ENCODE results near the gene PPP1R18.

Gene PPP1R18, protein sequence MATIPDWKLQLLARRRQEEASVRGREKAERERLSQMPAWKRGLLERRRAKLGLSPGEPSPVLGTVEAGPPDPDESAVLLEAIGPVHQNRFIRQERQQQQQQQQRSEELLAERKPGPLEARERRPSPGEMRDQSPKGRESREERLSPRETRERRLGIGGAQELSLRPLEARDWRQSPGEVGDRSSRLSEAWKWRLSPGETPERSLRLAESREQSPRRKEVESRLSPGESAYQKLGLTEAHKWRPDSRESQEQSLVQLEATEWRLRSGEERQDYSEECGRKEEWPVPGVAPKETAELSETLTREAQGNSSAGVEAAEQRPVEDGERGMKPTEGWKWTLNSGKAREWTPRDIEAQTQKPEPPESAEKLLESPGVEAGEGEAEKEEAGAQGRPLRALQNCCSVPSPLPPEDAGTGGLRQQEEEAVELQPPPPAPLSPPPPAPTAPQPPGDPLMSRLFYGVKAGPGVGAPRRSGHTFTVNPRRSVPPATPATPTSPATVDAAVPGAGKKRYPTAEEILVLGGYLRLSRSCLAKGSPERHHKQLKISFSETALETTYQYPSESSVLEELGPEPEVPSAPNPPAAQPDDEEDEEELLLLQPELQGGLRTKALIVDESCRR
- 126 to 140 (median 137) reads per million in 3 donors for total RNA-seq

DNA sequence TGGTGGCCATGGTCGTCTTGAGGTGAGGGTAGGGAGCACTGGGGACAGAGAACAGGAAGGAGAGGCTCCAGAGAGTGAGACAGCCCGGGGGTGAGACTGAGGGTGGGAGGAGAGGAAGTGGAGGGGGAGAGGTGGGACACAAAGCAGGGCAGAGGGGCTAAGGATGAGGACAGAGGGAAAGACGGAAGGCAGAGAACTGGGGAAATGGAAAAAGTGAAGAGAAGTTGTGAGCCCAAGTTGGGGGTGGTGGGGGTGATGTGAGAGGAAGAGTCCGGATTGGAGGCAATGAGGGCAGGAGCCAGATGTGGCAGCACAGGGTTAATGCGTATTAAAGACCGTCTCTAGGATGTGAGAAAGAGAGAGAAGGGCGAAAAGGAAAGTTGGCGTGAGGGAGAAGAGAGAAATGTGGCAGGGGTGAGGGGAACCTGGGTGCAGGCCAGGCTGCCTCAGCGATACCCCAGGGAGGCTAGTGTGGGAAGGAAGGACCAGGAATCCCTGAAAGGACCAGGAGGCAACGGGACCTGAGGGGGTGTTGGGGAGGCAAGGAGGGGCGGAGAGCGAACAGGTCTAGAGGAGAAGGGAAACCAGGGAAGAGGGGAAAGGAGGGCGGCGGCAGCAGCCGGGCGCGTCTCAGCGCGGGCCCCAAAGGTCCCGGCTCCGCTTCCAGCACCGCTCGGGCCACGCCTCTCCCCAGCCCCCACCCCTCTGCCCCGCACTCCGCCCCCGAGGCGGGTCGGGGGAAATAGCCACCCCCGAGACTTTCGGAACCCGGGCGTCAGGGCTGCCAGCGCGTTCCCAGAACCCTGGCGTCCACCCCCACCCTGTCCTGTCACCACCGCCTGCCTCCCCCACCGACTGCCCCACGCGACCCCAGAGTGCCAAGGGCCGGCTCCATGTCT lies at the start of gene PPP1R18:
Gene PPP1R18, minus strand, starts transcription at position 637 of the 899 bp plus-strand sequence. Its CDS starts 627 bp downstream, at position 10.
- Histone ChIP-seq H3K4me1 (ENCODE audit: control insufficient read depth, insufficient read depth, low read length, poor library complexity, severe bottlenecking) (peaks cover 41% of the 10 kb centered on the region), H3K36me3 (ENCODE audit: control insufficient read depth, insufficient read depth, low read length) (no peaks in the 10 kb centered on the region), H3K4me3 (ENCODE audit: insufficient read depth, low read depth, low read length, poor library complexity, severe bottlenecking) (peak within 1 kb of the TSS; percentile 99), H3K27me3 (replicated peaks; ENCODE audit: control insufficient read depth, insufficient read depth, low read length, poor library complexity, severe bottlenecking) (no peaks in the 10 kb centered on the region), H3K9me3 (ENCODE audit: control insufficient read depth, low read length) (no peaks in the 10 kb centered on the region), H3K27ac (ENCODE audit: insufficient read depth, low read length, poor library complexity, severe bottlenecking) (peak within 1 kb of the TSS; percentile 96)
- DNase-seq: peak; percentile 68 to 75 (median 72)

DNA sequence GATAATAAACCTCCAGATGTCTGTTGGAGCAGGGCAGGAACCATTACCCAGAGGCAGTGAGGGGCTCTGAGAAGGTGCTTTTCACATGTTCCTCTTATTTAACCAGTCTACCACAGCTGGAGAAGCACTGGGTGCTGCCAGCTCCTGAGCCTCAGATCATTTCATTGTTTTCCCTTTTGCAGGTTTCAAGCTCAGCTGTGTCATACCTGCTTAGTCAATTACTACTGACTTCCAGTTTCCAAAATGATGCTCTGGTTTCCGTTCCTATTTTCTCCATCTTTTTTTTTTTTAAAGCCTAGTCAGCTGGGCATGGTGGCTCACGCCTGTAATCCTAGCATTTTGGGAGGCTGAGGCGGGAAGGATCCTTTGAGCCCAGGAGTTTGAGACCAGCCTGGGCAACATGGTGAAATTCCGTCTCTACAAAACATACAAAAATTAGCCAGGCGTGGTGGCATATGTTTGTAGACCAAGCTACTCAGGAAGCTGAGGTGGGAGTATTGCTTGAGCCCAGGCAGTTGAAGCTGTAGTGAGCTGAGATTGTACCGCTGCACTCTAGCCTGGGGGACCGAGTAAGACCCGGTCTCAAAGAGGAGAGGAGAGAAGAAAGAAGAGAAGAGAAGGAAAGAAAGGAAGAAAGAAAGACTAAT lies 49.3 kb upstream of the PPP1R18 start:
- no peaks in the 10 kb centered on the region for H3K27me3 ChIP-seq (replicated peaks; ENCODE audit: control insufficient read depth, insufficient read depth, low read length, poor library complexity, severe bottlenecking)
- no peak overlapping the region for H3K27ac ChIP-seq (ENCODE audit: insufficient read depth, low read length, poor library complexity, severe bottlenecking)
- H3K36me3 ChIP-seq (ENCODE audit: control insufficient read depth, insufficient read depth, low read length): peaks cover 8% of the 10 kb centered on the region
- no peak overlapping the region for H3K4me3 ChIP-seq (ENCODE audit: insufficient read depth, low read depth, low read length, poor library complexity, severe bottlenecking)
- no peak for DNase-seq
- H3K9me3 ChIP-seq (ENCODE audit: control insufficient read depth, low read length): no peaks in the 10 kb centered on the region
- peaks cover 32% of the 10 kb centered on the region for H3K4me1 ChIP-seq (ENCODE audit: control insufficient read depth, insufficient read depth, low read length, poor library complexity, severe bottlenecking)

DNA sequence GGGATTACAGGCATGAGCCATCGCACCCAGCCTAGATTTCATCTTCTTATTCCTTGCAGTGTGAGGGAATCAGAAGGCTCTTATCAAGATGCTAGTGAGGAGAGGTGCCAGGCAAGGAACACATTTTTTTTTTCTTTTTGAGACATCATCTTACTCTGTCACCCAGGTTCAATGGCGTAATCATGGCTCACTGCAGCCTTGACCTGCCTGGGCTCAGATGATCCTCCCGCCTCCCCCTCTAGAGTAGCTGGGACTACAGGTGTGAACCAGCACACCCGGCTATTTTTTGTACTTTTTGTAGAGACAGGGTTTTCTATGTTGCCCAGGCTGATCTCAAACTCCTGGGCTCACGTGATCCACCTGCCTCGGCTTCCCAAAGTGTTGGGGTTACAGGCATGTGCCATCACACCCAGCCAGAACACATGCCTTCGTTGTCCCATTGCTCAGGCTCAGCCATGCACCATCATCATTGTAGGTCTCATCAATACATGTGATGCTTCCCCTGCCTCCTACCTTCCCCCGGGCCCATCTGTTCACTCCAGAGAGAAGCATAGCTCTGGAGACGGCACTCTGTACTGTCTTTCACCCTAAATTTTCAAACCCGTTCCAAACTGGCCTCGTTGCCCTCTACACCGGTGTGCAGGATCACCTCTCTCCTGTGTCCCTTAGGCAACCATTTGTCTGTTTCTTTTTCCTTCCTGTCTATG lies 45.9 kb upstream of the PPP1R18 start:
- DNase-seq: no peak
- H3K27me3 ChIP-seq (replicated peaks; ENCODE audit: control insufficient read depth, insufficient read depth, low read length, poor library complexity, severe bottlenecking): no peaks in the 10 kb centered on the region
- no peaks in the 10 kb centered on the region for H3K9me3 ChIP-seq (ENCODE audit: control insufficient read depth, low read length)
- H3K27ac ChIP-seq (ENCODE audit: insufficient read depth, low read length, poor library complexity, severe bottlenecking): no peak overlapping the region
- peaks cover 29% of the 10 kb centered on the region for H3K4me1 ChIP-seq (ENCODE audit: control insufficient read depth, insufficient read depth, low read length, poor library complexity, severe bottlenecking)
- peaks cover 27% of the 10 kb centered on the region for H3K36me3 ChIP-seq (ENCODE audit: control insufficient read depth, insufficient read depth, low read length)
- H3K4me3 ChIP-seq (ENCODE audit: insufficient read depth, low read depth, low read length, poor library complexity, severe bottlenecking): no peak overlapping the region

DNA sequence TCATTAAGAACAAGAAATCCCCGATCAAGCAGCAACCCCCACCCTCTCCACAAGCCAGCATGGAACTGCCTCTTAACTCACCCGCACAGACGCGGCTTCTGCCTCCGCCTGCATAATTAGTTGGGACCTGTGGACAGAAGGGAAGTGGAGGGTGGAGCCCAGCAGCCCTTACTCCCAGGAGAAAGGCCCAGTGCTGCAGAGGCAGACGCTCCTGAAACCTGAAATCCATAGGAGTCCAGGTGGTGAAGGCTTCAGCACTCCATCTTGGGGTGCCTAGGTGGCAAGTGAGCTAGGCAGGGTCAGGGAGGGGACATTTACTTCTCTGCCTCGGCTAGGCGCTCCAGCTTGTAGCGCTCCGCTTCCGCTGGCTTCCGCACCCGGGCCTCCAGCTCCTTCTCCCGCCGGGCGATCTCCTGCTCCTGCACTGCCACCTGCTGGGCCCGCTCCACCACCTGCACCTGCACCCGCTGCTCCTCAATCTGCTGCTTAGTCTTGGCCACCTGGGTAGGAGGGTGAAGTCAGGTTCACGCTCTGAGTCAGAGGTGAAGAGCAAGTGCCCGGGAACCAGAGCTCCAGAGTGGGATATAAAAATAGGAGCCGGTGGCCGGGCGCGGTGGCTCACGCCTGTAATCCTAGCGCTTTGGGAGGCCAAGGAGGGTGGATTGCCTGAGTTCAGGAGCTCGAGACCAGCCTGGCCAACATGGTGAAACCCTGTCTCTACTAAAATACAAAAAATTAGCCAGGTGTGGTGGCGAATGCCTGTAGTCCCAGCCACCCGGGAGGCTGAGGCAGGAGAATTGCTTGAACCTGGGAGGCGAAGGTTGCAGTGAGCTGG lies 44.4 kb upstream of the PPP1R18 start:
- Histone ChIP-seq H3K9me3 (ENCODE audit: control insufficient read depth, low read length) (no peaks in the 10 kb centered on the region), H3K27me3 (replicated peaks; ENCODE audit: control insufficient read depth, insufficient read depth, low read length, poor library complexity, severe bottlenecking) (no peaks in the 10 kb centered on the region), H3K4me3 (ENCODE audit: insufficient read depth, low read depth, low read length, poor library complexity, severe bottlenecking) (peak overlapping the region; percentile 31), H3K36me3 (ENCODE audit: control insufficient read depth, insufficient read depth, low read length) (peaks cover 37% of the 10 kb centered on the region), H3K4me1 (ENCODE audit: control insufficient read depth, insufficient read depth, low read length, poor library complexity, severe bottlenecking) (peaks cover 18% of the 10 kb centered on the region), H3K27ac (ENCODE audit: insufficient read depth, low read length, poor library complexity, severe bottlenecking) (no peak overlapping the region)
- DNase-seq: peak; percentile 69 to 75 (median 71)

DNA sequence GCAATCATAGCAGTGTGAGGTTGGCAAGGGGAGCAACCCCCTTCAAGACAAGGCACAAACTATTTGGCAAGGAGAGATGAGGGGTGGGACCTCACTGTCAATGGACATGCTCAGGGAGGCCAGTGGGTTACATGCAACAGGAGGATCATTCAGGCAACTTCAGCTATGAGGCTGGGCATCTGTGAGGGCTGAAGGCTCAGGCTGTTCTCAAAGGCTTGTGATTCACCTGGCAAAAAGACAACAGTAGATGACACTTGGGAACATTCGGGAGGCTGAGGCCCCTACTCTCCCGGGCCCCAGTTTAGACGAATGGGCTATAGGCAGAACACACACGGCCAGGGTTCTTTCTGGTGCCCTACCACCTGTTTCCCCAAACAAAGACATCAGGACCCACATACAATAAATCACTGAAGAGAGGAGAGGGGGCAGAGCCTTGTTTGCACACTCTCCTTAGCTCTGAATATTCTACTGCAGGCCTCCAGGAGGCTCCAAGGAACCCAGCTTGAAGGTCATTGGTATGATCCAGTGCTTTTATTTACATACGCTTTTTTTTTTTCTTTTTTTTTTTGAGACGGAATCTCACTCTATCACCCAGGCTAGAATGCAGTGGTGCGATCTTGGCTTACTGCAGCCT lies 41.6 kb upstream of the PPP1R18 start:
- Histone ChIP-seq H3K4me1 (ENCODE audit: control insufficient read depth, insufficient read depth, low read length, poor library complexity, severe bottlenecking) (peaks cover 15% of the 10 kb centered on the region), H3K27ac (ENCODE audit: insufficient read depth, low read length, poor library complexity, severe bottlenecking) (no peak overlapping the region), H3K36me3 (ENCODE audit: control insufficient read depth, insufficient read depth, low read length) (peaks cover 54% of the 10 kb centered on the region), H3K4me3 (ENCODE audit: insufficient read depth, low read depth, low read length, poor library complexity, severe bottlenecking) (no peak overlapping the region), H3K27me3 (replicated peaks; ENCODE audit: control insufficient read depth, insufficient read depth, low read length, poor library complexity, severe bottlenecking) (no peaks in the 10 kb centered on the region), H3K9me3 (ENCODE audit: control insufficient read depth, low read length) (no peaks in the 10 kb centered on the region)
- DNase-seq: no peak

DNA sequence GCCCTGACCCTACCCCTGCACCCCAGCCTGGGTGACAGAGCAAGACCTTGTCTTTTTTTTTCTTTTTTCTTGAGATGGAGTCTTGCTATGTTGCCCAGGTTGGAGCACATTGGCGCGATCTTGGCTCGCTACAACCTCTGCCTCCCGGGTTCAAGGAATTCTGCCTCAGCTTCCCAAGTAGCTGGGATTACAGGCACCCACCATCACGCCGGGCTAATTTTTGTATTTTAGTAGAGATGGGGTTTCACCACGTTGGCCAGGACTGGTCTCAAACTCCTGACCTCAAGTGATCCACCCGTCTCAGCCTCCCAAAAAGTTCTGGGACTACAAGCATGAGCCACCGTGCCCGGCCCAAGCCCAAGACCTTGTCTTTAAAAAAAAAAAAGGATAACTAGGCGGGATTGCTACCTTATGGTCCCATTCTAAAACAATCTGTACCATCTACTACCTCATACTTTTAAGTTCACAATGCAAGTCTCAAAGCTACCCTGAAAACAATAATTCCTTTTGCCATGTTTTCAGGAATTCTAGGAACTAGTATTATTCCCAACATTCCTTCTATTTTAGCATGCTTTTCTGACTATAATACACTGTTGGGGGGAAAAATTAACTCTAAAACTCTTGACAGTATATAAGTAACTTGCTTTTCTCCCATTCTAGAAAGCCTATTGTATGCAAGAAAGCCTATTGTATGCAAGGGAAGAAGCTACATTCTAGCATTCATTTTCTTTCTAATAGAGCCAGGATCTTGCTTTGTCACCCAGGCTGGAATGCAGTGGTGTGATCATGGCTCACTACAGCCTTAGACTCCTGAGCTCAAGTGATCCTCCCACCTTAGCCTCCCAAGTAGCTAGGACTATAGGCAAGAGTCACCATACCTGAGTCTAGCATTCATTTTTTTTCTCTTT lies 40.3 kb upstream of the PPP1R18 start:
- Histone ChIP-seq H3K9me3 (ENCODE audit: control insufficient read depth, low read length) (no peaks in the 10 kb centered on the region), H3K27me3 (replicated peaks; ENCODE audit: control insufficient read depth, insufficient read depth, low read length, poor library complexity, severe bottlenecking) (no peaks in the 10 kb centered on the region), H3K27ac (ENCODE audit: insufficient read depth, low read length, poor library complexity, severe bottlenecking) (peak overlapping the region; percentile 37), H3K36me3 (ENCODE audit: control insufficient read depth, insufficient read depth, low read length) (peaks cover 58% of the 10 kb centered on the region), H3K4me1 (ENCODE audit: control insufficient read depth, insufficient read depth, low read length, poor library complexity, severe bottlenecking) (peaks cover 23% of the 10 kb centered on the region), H3K4me3 (ENCODE audit: insufficient read depth, low read depth, low read length, poor library complexity, severe bottlenecking) (no peak overlapping the region)
- DNase-seq: no peak

DNA sequence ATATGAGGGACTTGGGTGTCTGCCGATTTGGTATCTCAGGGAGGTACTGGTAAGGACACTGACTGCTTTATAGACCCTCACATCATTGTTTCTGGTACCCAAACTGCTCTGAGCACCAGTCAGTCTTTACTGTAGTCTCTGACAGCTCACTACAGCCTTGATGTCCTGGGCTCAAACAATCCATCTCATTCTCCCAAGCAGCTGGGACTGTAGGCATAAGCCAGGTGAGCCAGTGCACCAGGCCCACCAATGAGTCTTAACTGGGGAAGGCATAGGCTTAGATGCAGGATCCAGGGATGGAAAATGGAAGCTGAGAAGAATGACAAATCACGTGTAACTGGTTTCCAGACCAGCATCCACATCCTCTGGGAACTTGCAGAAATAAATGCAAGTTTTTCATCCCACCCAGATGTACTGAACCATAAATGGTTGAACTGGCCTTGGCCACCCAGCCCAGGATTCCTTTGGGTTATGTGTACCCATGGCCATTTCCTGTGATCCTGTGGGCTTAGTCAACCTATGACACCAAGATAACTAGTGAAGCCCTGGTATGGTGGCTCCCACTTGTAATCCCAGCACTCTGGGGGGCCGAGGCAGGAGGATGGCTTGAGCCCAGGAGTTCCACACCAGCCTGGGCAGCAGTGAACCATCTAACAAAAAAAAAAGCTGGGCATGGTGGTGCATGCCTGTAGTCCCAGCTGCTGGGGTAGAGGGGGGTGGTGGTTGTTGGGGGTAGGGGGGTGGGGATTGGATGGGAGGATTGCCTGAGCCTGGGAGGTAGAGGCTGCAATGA lies 39.5 kb upstream of the PPP1R18 start:
- Histone ChIP-seq H3K9me3 (ENCODE audit: control insufficient read depth, low read length) (no peaks in the 10 kb centered on the region), H3K27ac (ENCODE audit: insufficient read depth, low read length, poor library complexity, severe bottlenecking) (peak overlapping the region; percentile 34), H3K36me3 (ENCODE audit: control insufficient read depth, insufficient read depth, low read length) (peaks cover 58% of the 10 kb centered on the region), H3K4me3 (ENCODE audit: insufficient read depth, low read depth, low read length, poor library complexity, severe bottlenecking) (no peak overlapping the region), H3K4me1 (ENCODE audit: control insufficient read depth, insufficient read depth, low read length, poor library complexity, severe bottlenecking) (peaks cover 22% of the 10 kb centered on the region), H3K27me3 (replicated peaks; ENCODE audit: control insufficient read depth, insufficient read depth, low read length, poor library complexity, severe bottlenecking) (no peaks in the 10 kb centered on the region)
- no peak for DNase-seq

All from effector memory CD4-positive, alpha-beta T cell (primary cell).